Stimulated activated CD4-positive, alpha-beta T cell treated with anti-CD3 and anti-CD28 coated beads, Interleukin-2, amount 100 ng/mL, for 4 hours (primary cell): ENCODE data around the gene APP.
"Not testable (repeated sequence)": the region's sequence is repeated elsewhere in the genome, so short reads cannot be mapped to it uniquely, and the experiment has no call there.

Experiments used
- DNase-seq: peaks from one replicate; pipeline ENCODE4 v3.0.0-alpha.2; 2020; ENCODE audit warnings: low read depth

The APP gene

GRCh38 chr21:26097475-26097874, 73.1 kb downstream of the APP start:
- DNase-seq, result no peak

DNA sequence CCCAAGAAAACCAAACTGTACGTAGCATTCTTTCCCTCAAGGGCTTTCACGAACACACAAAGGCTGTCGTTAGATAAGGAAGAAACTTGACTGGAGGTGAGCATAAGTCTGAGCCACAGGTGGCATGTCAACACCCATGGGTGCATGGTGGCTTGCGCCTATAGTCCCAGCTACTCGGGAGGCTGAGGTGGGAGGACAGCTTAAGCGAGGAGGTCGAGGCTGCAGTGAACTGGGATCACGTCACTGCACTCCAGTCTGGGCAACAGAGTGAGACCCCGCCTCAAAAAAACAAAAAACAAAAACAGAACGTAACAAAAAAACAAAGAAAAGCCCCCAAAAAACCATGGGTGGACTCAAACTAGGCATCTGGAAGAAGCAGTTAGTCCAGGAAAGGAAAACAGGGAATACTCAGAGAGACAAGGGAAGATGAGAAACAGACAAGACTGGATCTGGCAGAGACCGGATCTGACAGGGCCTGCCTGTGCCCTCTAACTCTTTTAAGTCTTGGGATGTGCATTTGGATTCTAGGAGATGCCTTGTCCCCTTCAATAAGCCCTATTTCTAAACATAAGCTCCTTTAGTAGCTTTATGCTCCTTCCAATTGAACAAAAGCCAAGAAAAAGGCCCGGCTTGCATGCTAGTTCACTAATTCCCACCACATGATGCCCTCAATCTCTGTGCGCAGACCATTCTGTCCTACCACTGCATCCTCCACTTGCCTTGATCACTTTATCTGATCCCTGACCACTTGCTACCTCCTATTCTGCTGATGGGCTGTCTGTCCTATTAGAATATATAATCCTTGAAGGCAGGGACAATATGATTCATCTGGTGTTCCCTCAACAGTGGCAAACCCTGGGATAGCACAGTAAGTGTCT, 73.8 kb downstream of the APP start:
- no peak for DNase-seq

- DNase-seq, result no peak
These were observed 75.4 kb downstream of the APP start for GRCh38 chr21:26095131-26095530.

DNA sequence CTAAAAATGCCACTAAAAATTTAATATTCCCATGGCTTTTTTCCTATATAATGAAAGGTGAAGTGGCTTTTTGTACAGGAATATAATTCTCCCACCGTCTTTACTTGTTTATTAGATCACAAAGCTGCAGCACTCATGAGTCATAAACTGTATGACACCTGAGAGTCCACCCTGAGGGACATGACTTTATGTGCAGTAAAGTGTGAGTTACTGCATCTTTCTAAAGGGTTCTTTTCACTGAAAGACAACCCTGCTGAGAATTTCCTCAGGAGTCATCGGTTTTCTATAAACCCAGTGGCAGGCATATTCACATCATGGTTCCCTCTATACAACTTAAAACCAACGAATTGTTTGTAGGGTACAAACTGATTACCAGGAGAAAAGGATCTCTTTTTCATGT, 77.4 kb downstream of the APP start:
- no peak for DNase-seq

- no peak for DNase-seq
These were observed 79.0 kb downstream of the APP start for GRCh38 chr21:26091480-26092018.

DNA sequence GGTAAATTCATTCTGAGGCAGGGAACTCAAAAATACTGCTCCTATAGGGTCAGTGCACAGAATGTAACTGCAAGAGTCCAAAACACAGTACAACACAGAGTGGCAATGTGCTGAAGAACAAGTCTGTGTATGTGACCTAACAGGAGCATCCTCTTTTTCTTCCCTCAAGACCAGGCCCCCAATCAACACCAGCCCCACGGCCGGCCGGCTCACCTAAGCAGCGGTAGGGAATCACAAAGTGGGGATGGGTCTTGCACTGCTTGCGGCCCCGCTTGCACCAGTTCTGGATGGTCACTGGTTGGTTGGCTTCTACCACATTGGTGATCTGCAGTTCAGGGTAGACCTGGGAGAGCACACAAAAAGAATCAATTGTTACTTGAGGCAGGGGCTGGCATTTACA, 80.8 kb downstream of the APP start:
- DNase-seq, result no peak

DNA sequence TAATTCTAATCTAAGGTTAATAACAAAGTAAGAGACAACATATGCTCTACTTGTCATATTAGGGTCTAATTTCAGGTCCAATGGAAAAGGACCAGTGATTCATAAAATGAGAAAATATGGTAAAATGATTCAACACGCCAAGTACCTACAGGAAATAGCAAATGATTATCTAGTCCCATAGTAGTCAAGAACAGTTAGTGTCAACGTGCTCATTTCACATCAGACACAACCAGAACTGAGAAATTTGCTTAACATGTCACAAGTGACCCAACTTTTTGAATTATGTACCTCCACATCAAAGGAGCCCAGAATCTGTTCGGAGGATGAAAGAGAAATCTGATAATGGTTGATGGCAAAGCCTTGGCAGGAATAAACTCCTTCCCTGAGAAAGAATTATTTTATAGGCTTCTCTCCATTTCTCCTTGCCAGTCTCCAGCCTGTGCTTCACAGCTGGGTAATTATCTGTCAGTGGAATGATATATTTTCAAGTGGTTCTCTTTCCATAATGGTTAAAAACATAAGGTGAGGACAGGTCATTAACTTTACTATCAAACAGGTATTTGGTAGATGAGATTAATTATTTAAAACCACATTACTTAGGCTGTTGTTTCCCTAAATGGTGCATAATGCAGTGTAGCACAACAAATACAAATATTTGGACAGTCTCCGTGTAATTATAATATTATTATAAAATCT, 83.2 kb downstream of the APP start:
- DNase-seq, result no peak

- DNase-seq, result no peak
These were observed 84.7 kb downstream of the APP start for GRCh38 chr21:26085882-26086281.

DNA sequence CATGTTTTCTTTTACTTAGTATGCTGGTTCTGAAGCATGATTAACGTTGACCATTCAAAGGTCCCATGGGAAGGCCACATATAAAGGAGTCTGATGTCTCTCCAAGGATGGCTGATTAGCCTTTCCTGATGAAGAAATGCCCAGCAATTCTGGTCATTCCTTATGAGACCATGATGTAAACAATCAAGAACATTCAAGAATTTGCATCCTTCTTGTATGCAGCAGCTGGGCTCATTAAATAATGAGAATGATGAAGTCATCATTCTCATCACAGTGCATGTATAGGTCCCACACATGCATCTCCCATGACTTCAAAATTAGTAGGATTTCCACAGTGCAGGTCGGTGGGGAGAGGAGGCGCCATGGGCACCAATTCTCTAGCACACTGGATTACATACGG, 85.4 kb downstream of the APP start:
- DNase-seq, result no peak

DNA sequence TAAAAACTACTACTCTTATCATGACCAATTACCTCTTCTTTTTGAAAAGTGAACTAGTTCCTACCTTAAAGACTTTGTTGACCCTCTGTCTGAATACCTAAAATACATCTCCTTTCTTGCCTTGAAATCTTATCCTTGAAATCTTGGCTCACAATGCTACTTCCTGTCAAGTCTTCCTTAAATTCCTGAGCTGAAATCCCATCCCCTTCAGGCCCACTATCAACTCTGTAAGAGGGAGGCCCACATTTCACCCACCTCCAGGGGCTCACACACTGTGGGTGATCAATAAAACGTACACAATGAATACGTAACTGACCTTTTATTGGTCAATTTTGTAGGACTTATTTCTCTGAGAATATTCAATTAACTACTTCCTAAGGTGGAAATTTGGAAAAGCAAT, 88.0 kb downstream of the APP start:
- no peak for DNase-seq

- DNase-seq, result not testable (repeated sequence)
These were observed 89.3 kb downstream of the APP start for GRCh38 chr21:26081175-26081760.

DNA sequence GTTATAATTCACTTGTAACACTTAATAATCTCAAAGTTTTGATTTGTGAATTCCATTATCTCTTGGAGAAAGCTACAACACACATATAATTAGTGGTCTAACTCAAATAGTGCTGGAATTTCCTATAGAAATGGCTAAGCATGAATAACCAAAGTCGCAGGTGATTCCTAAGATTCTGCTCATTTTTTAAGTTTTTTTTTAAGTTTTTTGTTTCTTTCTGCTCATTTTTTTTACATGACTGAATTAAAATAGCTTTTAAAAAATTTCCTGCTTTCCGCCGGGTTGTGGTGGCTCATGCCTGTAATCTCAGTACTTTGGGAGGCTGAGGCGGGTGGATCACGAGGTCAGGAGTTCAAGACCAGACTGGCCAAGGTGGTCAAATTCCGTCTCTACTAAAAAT, 90.4 kb downstream of the APP start:
- no peak for DNase-seq

GRCh38 chr21:26079366-26079765, 91.2 kb downstream of the APP start:
- DNase-seq, result no peak

DNA sequence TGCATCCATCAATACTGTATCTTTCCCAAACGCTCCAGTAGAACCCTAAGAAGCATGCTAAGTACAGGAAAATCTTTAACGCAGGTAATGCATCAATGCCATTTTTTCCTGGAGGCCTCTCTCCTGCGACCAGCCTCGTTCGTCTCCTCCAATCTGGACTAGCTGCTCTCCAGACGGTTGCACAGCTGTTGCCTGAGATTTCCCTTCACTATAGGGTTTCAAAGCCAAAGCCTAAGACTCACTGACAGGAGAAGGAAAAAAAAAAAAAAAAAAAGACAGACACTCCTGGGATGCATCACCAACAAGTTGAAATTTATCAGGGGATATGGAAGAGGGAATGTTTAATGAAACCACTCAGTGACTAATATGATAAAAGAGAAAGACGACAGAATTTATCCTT, 93.0 kb downstream of the APP start:
- no peak for DNase-seq

DNA sequence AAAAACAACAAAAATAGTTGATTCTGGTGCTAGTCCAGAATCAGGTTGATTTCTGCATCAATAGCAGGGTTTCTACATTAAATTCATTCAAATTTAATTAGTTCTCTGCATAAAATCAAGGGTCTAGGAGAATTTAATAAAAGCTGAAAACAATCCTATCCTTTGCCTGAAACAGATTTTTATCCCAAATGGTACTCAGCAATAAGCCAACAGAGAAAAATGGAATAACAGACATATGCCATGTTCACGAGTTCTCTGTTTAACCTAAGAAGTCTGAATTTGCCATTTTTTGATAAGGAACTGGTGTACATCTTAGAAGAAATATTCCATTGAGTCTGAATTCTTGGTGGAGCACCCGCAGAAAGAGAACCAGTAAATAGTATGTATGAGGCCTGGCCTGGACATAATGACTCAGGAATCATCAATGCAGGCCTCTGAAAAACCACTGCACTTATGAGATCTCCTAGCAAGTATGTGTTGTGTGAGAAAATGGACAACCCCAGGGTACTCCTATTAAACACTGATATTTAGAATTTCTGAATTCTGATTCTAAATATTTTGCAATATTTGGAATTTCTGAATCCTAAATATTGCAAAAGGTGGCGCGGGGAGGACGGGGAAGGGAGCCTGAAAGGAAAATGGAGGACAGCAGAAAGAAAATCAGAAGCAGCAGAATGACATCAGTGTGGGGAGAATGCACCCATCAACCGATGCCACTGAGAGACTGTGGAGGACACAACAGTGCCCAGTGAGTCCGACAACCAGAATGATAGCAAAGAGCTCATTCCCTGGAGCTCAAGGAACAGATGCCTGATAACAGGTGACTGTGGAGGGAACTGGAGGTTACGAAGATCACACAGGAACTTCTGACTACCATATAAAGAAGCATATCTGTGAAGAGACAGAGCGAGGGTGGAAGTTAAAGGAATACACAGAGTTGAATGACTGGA, 97.6 kb downstream of the APP start:
- DNase-seq, result no peak

GRCh38 chr21:26070822-26071425, 99.6 kb downstream of the APP start:
- DNase-seq, result no peak

GRCh38 chr21:26070121-26070520, 100.4 kb downstream of the APP start:
- DNase-seq, result no peak

DNA sequence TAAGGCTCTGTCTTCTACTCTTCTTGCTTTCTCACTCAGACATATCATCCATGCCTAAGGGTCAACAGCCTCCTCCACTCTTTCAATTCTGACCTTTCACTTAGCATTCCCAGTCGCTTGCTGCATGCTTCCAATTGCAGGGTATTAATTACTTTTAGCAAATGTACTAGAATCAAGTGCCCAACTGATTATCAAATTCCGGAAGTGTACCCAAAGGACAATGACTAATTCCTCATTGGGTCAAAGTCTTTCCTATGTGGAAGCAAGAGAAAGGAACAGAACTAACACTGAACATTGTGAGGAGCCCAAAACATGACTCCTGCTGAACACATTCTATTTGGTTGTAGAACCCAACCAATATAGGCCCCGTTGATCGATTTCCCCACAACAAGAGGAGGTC, 101.8 kb downstream of the APP start:
- DNase-seq, result no peak

GRCh38 chr21:26067836-26068594, 102.6 kb downstream of the APP start:
- DNase-seq, result no peak

GRCh38 chr21:26064506-26064905, 106.1 kb downstream of the APP start:
- DNase-seq, result no peak

- DNase-seq, result no peak
These were observed 109.1 kb downstream of the APP start for GRCh38 chr21:26061437-26061836.
